Fibroblast of pulmonary artery (primary cell): ENCODE measurements around the gene BNC2.

Source experiments
- DNase-seq: peaks from one replicate; pipeline ENCODE4 v3.0.0-alpha.2; 2010; ENCODE audit warnings: low read depth
- H3K4me3 ChIP-seq: replicated peaks from 2 replicates; pipeline ENCODE4 v1.5.1; 2011; ENCODE audit warnings: low read depth, mild to moderate bottlenecking, control low read depth, low read length, moderate library complexity
- TF ChIP-seq, protein P1 (sequence below): IDR thresholded peaks from 2 replicates; pipeline ENCODE4 v1.5.1; 2011; ENCODE audit warnings: mild to moderate bottlenecking, control low read depth, low read length, inconsistent platforms; ENCODE audit errors: missing control alignments

BNC2 gene

DNA sequence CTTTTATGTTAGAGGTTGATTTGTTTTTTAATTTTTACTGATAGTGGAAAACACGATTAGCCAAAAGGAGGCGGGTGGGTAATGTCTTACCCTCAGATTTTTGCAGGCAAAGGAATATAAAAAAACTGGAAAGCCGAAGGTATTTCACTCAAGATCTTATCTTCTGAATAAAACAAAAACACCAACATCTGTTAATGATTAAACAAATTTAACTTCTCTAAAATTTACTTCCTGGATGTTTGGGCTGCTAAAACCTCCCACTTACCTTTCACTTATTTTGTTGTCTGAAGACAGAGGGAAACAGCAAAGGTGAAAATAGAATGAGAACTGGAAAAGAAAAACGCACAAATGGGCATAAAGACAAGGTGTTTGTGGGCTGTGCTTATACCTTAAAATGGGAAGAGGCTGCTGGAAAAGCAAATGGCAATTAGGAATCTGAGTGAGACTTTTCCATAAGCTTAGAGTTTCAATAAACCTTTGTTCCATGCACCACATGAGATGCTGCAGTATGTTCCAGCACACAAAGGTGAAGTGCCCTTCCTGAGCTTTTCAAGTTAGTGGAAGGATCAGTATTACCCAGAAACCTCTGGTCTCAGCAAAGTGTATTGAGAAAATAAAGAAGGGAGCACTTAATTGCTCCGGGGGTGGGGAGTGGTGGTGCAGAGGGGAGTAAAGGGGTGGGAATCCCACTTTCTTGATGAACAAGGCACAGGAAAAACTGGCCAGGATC lies 298.3 kb downstream of the BNC2 start:
- no peak for DNase-seq
- TF ChIP-seq, protein P1, sequence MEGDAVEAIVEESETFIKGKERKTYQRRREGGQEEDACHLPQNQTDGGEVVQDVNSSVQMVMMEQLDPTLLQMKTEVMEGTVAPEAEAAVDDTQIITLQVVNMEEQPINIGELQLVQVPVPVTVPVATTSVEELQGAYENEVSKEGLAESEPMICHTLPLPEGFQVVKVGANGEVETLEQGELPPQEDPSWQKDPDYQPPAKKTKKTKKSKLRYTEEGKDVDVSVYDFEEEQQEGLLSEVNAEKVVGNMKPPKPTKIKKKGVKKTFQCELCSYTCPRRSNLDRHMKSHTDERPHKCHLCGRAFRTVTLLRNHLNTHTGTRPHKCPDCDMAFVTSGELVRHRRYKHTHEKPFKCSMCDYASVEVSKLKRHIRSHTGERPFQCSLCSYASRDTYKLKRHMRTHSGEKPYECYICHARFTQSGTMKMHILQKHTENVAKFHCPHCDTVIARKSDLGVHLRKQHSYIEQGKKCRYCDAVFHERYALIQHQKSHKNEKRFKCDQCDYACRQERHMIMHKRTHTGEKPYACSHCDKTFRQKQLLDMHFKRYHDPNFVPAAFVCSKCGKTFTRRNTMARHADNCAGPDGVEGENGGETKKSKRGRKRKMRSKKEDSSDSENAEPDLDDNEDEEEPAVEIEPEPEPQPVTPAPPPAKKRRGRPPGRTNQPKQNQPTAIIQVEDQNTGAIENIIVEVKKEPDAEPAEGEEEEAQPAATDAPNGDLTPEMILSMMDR = no peak
- H3K4me3 ChIP-seq = no peak overlapping the region

DNA sequence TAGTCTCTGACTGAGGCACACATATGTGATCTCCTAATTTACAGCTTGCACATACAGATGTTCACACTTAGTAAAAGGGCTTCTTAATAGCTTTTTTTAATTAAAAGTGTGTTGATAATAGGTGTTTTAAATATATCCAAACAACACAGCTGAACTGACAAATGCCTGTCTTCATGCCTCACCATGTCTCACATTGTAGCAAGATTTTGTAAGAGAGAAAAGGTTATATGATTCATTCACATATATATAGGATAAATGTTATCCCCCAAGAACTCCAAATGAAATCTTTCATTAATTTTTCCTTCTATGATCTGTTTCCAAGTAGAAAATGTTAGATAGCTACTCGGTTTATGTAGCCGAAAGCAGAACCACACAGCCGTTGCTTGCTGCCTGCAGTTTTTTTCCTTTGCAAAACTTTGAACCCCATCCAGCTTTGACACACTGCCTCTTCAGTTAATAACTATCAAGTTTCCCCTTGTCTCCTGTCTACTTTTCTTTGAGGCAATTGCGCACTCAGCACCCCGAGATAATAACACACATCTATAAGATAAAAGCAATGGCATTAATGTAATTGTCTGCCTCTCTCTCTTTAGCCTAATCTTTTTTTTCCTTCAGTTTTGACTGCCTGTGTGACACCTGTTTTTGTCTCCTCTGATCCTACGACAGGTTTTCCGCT lies 299.2 kb downstream of the BNC2 start:
- DNase-seq = no peak
- TF ChIP-seq, protein P1 = no peak
- H3K4me3 ChIP-seq = no peak overlapping the region

DNA sequence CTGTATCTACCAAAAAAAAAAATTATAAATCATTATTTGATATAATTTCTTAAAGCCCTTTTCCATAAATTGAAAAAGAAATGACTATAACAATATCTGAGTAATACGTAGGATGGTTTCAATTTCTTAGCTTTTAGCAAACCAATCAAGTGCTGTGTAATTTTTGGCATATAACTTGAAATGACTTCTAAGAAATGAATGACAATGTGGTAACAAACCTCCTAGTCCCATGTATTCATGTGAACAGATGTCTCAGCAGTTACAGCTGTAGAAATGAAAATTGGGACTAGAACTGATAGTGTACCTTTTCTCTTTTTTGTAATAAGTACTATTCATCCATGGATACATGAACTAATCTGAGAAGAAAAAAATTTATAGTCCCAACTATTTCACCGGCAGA lies 307.0 kb downstream of the BNC2 start:
- no peak overlapping the region for H3K4me3 ChIP-seq
- no peak for DNase-seq
- TF ChIP-seq, protein P1 = no peak

DNA sequence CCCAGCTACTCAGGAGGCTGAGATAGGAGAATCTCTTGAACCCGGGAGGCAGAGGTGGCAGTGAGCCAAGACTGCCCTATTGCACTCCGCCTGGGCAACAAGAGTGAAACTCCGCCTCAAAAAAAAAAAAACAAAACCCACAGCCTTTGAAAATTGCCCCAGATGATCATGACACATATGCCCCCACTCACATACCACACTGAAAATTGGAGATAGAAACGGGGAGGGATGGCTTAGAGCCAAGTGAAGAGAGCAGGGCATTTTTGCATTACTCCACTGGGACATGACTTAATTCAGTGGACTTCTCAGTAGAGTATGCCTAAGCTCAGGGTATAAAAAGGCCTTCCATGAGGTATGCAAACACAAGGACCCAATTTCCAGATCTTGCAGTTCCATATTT lies 309.3 kb downstream of the BNC2 start:
- peak; percentile 19 for DNase-seq
- TF ChIP-seq, protein P1 = no peak

DNA sequence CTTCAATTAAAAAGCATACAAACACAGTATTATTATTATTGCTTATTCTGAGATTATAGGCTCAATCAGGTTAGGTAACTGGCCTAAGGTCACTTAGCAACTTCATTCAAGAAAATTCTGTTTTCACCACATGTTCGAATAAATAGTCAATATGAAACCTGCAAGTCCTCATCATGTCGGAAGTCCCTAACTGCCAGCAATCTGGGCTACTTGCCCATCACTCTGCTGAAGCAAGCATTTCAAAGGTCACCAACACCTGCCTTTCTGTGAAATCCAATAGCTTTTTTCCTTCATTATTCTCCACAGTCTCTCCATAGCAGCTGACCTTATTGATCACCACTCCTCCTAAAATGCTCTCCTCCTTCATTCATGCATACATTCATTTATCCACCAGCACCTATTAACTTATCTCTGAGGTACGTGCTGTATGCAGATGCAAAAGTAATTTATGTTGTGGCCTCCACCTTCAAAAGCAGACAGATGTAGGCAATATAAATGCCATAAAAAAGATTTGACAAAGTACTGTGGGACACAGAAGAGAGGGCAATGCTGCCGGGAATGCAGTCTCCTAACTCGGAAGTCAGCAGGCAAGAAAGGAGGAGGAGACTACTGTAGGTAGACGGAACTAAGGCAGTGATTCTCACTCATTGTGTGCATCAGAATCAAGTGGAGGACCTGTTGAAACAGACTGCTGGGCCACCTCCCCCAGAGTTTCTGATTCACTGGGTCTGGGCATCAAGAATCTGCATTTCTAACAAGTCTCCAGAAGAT lies 310.9 kb downstream of the BNC2 start:
- H3K4me3 ChIP-seq = no peak overlapping the region
- TF ChIP-seq, protein P1 = no peak
- DNase-seq = no peak

More for the DNA sequence above, 309.3 kb downstream of the BNC2 start:
- H3K4me3 ChIP-seq = no peak overlapping the region

DNA sequence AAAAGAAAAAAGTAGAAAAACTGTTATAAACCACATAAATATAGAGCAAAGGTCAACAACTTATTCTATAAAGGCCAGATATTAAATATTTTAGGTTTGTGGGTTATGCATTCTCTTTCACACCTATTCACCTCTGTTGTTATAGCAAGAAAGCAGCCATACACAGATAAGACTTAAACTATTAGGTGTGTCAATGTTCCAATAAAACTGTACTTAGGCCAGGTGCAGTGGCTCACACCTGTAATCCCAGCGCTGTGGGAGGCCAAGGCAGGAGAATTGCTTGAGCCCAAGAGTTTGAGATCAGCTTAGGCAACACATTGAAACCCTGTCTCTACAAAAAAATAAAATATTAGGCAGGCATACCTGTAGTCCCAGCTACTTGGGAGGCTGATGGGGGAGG lies 314.7 kb downstream of the BNC2 start:
- TF ChIP-seq, protein P1 = no peak
- H3K4me3 ChIP-seq = no peak overlapping the region
- DNase-seq = no peak
